Fibroblast of peridontal ligament (primary cell): ENCODE data around the gene GLS.
A peak's percentile ranks its signal among the peaks of the same experiment; 100 is the strongest.
"Not testable (repeated sequence)": the region's sequence is repeated elsewhere in the genome, so short reads cannot be mapped to it uniquely, and the experiment has no call there.

Experiments used
- DNase-seq: peaks from one replicate; pipeline ENCODE4 v3.0.0-alpha.2; 2010; ENCODE audit errors: extremely low read depth

GLS gene

DNA sequence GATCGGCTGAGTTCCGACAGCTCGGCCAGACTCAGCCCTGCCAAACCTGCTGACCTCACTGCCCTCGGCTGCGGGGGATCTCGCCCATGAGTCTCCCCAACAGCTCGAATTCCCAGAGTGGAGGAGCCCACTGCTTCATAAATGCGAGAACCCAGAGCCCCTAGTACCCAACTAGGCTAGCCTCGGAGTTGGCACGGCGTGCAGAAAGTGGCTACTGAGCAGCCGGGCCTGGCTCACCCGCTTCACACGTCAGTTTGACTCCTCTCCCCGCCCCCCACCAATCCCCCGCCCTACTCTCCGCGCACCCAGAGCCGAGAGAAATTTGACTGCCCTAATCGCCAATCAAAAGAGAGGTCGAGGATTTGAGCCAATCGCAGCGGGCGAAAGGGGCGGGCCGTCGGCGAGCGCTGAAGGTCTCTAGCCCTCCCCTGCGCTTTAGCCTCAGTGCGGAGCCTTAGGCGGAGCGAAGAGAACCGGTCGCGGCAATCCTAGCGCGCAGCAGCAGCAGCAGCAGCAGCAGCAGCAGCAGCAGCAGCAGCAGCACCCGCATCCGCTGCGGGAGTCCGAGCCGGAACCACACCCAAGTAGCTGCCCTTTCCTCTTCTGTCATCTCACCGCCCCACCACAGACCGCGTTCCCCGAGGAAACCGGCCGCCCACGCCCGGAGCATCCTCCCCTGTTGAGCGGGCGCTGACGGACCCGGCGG, at the start of gene GLS:
TSS of gene GLS (plus strand) at position 444 of the 706 bp plus-strand sequence. CDS start 264 bp downstream, outside the sequence.
- peak; percentile 97 for DNase-seq

DNA sequence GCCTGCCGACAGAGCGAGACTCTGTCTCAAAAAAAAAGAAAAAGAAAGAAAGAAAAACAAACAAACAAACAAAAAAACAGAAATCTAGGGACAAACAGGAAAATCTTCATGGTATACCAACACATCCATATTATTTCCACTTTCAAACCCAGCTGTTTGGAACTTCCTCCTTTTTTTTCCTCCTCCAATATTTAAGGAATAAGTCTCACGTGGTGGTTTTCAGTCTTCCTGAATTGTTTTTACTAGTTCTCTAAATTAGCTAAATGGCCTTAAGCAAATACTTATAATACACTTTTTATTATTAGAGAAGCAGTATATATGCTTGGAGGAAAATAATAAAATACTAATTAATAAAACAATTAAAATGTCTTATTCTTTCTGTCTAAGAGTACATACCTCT, 48.7 kb upstream of the GLS start:
- no peak for DNase-seq

- no peak for DNase-seq
Observed at GRCh38 chr2:190834890-190835208, 45.8 kb upstream of the GLS start.

- DNase-seq: peak; percentile 89
Observed at GRCh38 chr2:190835303-190835930, 45.2 kb upstream of the GLS start.

GRCh38 chr2:190836767-190837166, 43.9 kb upstream of the GLS start:
- DNase-seq: no peak

GRCh38 chr2:190837420-190837819, 43.2 kb upstream of the GLS start:
- peak; percentile 79 for DNase-seq

DNA sequence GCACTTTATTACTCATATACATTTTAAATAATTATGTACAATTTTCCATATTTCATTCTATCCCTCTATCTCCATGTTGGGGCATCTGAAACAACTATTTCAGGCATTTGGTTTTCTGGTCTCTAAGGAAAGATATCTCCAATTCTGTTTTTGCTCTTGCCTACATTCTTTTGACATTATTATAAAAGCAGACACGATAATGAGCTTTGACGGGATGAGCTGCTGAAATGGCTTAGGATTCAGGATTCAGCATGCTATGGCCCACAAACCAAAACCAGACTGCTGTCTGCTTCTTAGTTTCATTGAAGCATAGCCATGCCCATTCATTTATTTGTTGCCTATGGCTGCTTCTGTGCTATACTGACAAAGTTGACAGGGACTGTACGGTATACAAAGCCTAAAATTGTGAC, 42.7 kb upstream of the GLS start:
- peak; percentile 49 for DNase-seq

DNA sequence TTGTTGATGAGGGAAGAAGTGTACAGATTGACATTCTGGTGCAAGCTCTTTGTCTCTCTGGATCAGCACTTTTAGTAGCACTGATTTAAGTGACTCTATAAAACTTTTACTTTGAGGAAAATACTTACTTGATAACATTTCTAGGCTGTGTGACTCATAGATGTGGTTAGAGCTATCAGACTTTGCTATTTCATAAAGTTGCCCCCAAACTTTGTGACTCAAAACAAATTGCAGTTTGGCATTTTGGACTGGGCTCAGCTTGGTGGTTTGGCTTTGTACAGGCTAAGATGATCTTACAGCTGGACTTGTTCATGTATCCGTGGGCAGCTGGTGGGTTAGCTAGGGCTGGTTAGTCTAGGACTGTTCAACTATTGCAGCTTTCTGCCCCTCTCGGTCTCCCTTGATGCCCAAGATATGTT, 42.1 kb upstream of the GLS start:
- DNase-seq: peak; percentile 96

DNA sequence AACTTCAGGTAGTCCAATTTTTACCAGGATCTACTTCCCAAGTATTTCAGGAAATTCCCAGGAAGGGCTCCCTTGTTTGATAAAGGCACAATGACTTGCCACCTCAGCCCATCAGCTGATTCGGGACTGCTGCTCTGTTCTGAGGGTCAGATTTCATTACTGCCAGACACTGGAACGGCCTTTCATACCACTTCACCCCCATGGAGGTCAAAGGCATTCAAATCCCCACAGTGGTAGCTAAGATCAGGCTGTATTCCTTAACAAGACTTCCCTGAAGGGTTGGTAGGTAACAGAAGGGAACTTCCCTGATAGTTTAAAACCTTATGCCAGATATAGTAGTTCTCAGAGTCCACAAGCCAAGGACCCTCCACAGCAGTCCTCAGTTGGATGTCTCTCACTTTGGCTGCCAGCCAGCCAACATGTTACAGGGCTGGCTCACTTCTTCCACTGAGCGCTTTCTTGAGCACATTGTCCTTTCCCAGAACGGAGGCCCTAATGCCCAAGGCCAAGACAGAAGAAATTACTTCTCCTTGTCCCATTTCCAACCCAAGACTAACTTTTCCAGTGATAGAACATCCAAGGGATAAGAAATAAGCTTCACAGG, 40.0 kb upstream of the GLS start:
- DNase-seq: no peak

DNA sequence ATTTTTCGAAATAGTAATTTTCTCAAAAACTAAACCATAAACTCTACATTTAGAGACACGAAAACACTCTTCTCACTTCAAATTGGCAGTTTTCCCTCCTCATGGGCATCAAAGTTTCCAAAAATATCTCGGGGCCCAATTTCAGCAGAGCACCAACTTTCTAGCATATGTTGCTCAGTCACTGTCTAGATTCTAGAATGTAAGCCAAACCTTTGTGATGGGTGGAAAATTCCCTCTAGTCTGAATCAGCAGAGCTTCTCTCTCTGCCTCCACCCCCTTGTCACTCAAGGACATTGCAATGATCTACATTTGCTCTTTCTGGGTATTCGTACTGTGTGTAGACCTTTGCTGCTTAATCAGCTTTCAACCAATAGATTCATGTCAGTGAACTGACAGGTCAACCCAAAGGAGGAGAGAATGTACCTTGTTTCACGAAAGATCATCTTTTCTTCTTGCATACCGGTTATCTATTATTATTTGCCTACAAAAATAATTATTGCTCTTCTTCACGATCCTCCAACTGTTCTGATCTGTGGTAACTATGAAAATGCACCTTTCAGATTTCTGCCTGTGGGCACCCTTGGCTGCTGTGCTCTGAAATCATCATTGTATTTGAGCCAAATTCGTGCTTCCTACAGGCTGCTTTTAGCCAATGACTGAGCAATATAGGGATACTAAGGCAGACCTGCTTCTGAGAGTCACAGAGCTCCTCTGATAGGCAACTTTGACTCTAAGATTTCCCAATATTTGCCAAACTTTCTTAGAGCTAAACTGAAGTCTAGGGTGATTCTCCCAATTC, 38.7 kb upstream of the GLS start:
- peak; percentile 70 for DNase-seq

DNA sequence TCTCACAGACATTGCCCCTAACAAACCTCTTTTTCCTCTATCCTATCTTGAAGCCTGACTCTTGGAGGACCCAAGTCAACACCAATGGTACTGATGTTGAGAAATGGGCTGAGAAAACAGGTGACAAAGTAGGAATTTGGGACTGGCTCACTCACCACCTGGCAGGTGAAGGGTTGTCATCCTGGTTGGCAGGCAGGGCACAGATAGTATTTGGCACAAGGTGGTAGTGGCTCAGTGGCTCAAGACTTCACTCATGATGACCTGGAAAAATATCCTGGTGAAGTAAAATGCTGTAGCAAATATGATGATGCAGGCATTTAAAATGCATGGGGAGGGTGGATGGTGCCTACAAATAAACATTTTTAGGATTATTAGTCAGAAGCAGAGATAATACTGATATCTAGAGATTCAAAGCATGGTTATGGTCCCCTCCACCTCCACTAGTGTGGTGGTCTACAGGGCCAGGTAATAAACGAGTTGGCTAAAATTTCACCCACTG, 38.0 kb upstream of the GLS start:
- DNase-seq: no peak

- no peak for DNase-seq
Observed at GRCh38 chr2:190843890-190844699, 36.5 kb upstream of the GLS start.

- no peak for DNase-seq
Observed at GRCh38 chr2:190844700-190845401, 35.8 kb upstream of the GLS start.

DNA sequence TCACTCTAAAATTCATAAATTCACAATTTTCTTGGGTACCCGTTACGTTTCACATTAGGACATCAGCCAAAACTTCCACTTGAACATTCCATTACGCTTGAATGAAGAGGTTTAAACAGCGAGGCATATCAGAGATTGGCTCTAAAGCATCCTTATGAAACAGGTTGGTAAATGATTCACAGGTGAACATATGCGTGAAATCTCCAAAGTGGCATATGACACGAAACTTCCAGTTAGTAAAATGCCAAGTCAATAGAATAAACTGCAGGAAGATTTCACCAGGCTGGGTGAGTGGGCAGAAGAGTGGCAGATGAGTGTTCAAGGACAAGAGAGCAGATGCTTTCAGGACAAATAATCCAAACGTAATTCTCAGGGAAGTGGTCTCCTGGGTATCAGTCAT, 33.9 kb upstream of the GLS start:
- no peak for DNase-seq

GRCh38 chr2:190847504-190848081, 33.0 kb upstream of the GLS start:
- DNase-seq: peak; percentile 45

- DNase-seq: peak; percentile 76
Observed at GRCh38 chr2:190849774-190850173, 30.8 kb upstream of the GLS start.

- DNase-seq: not testable (repeated sequence)
Observed at GRCh38 chr2:190853022-190853421, 27.6 kb upstream of the GLS start.

GRCh38 chr2:190853531-190854383, 26.9 kb upstream of the GLS start:
- DNase-seq: peak; percentile 53

- no peak for DNase-seq
Observed at GRCh38 chr2:190854726-190855125, 25.9 kb upstream of the GLS start.
